ENCODE data around the gene ZNF91. TPM values are rescaled to one million over a fixed set of nuclear protein-coding genes. Genes with fewer than 3 reads are reported as not detected.
A peak's percentile ranks its signal among the peaks of the same experiment; 100 is the strongest.

ZNF91 gene
- total RNA-seq, 1 experiment from 2014 or later = 19.0 TPM

GRCh38 chr19:23346696-23347095 is 48.6 kb downstream of the ZNF91 start:
- Mint-ChIP-seq H3K4me3 (ENCODE audit: low read depth, unreplicated experiment) (no peak overlapping the region), H3K36me3 (ENCODE audit: insufficient read depth, unreplicated experiment) (peaks cover 15% of the 10 kb centered on the region), H3K9me3 (ENCODE audit: low read depth, unreplicated experiment) (peaks cover 34% of the 10 kb centered on the region), H3K4me1 (ENCODE audit: low read depth, unreplicated experiment) (no peaks in the 10 kb centered on the region), H3K27ac (ENCODE audit: unreplicated experiment) (no peak overlapping the region), H3K27me3 (ENCODE audit: unreplicated experiment) (no peaks in the 10 kb centered on the region)
- TF ChIP-seq CTCF (IDR thresholded peaks at IDR 0.05; ENCODE audit: unreplicated experiment) = no peak
- DNase-seq = no peak
- CTCF ChIA-PET = no interaction called here
- intact Hi-C loops (cut with micrococcal nuclease; ENCODE audit: unreplicated experiment) = no loop called here
- BruUV-seq (replicated peaks) = no TSS peak

- no TSS peak for BruUV-seq (replicated peaks)
- CTCF ChIA-PET = no interaction called here
- no peak for DNase-seq
- Mint-ChIP-seq H3K9me3 (ENCODE audit: low read depth, unreplicated experiment) (peaks cover 34% of the 10 kb centered on the region), H3K27me3 (ENCODE audit: unreplicated experiment) (no peaks in the 10 kb centered on the region), H3K4me1 (ENCODE audit: low read depth, unreplicated experiment) (no peaks in the 10 kb centered on the region), H3K4me3 (ENCODE audit: low read depth, unreplicated experiment) (no peak overlapping the region), H3K36me3 (ENCODE audit: insufficient read depth, unreplicated experiment) (peaks cover 15% of the 10 kb centered on the region), H3K27ac (ENCODE audit: unreplicated experiment) (peak overlapping the region; percentile 57)
- intact Hi-C loops (cut with micrococcal nuclease; ENCODE audit: unreplicated experiment) = no loop called here
- no peak for TF ChIP-seq CTCF (IDR thresholded peaks at IDR 0.05; ENCODE audit: unreplicated experiment)
Measured at GRCh38 chr19:23345838-23346237, 49.4 kb downstream of the ZNF91 start.

GRCh38 chr19:23343434-23344010 is 51.7 kb downstream of the ZNF91 start:
- H3K4me1 Mint-ChIP-seq (ENCODE audit: low read depth, unreplicated experiment) = no peaks in the 10 kb centered on the region
- H3K4me3 Mint-ChIP-seq (ENCODE audit: low read depth, unreplicated experiment) = no peak overlapping the region
- peaks cover 11% of the 10 kb centered on the region for H3K36me3 Mint-ChIP-seq (ENCODE audit: insufficient read depth, unreplicated experiment)
- no peak for TF ChIP-seq CTCF (IDR thresholded peaks at IDR 0.05; ENCODE audit: unreplicated experiment)
- no TSS peak for BruUV-seq (replicated peaks)
- H3K27me3 Mint-ChIP-seq (ENCODE audit: unreplicated experiment) = no peaks in the 10 kb centered on the region
- peaks cover 26% of the 10 kb centered on the region for H3K9me3 Mint-ChIP-seq (ENCODE audit: low read depth, unreplicated experiment)
- H3K27ac Mint-ChIP-seq (ENCODE audit: unreplicated experiment) = no peak overlapping the region
- no peak for DNase-seq
- intact Hi-C loops (cut with micrococcal nuclease; ENCODE audit: unreplicated experiment) = no loop called here
- CTCF ChIA-PET = no interaction called here

GRCh38 chr19:23328211-23328610 is 67.1 kb downstream of the ZNF91 start:
- no peak overlapping the region for H3K27ac Mint-ChIP-seq (ENCODE audit: unreplicated experiment)
- peaks cover 28% of the 10 kb centered on the region for H3K9me3 Mint-ChIP-seq (ENCODE audit: low read depth, unreplicated experiment)
- no peak for DNase-seq
- H3K4me1 Mint-ChIP-seq (ENCODE audit: low read depth, unreplicated experiment) = no peaks in the 10 kb centered on the region
- no peak overlapping the region for H3K4me3 Mint-ChIP-seq (ENCODE audit: low read depth, unreplicated experiment)
- CTCF ChIA-PET = no interaction called here
- BruUV-seq (replicated peaks) = no TSS peak
- no peaks in the 10 kb centered on the region for H3K36me3 Mint-ChIP-seq (ENCODE audit: insufficient read depth, unreplicated experiment)
- no peaks in the 10 kb centered on the region for H3K27me3 Mint-ChIP-seq (ENCODE audit: unreplicated experiment)
- intact Hi-C loops (cut with micrococcal nuclease; ENCODE audit: unreplicated experiment) = no loop called here
- no peak for TF ChIP-seq CTCF (IDR thresholded peaks at IDR 0.05; ENCODE audit: unreplicated experiment)
